HL-60 (cell line): ENCODE results near the gene PRAC2.

Experiments used
- CTCF ChIP-seq: IDR thresholded peaks from one replicate; pipeline ENCODE4 v1.5.1; 2011; ENCODE audit warnings: low read length, control low read depth, inconsistent platforms; ENCODE audit not compliant: insufficient read depth
- GABPA ChIP-seq: IDR thresholded peaks from 2 replicates; pipeline ENCODE4 v1.6.1; 2012; ENCODE audit warnings: low read depth

- TF ChIP-seq CTCF (no peak), GABPA (no peak)
These were observed 5.5 kb downstream of the PRAC2 start, which contains the start of gene HOXB13 for GRCh38 chr17:48728232-48729231.
